ENCODE results near the gene ADAMTS9. TPM values are rescaled to one million over a fixed set of nuclear protein-coding genes. Genes with fewer than 3 reads are reported as not detected.

Gene ADAMTS9
- total and polyA plus RNA-seq, 2 of the 13 experiments (the other 11 are each of a cell fraction or from before 2014, with no cell fraction given) = 0.02 to 0.09 TPM

DNA sequence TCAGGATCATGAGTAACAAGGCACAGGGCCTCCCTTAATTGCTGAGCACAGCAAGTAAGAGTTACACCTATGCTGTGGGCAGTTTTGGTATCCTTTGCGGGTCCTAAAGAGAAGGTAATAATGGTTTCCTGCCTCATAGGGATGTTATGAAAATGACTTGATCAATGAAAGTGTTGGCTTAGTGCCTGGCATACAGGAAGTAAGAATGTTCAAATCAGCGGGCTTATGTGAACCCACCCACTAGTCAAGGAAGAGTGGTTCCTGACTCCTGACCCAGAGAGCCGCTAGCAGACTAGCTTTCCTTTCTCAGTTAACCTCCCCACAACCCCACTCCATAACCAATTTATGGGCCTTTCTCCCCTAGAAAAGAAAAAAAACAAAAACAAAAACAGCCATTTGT is 5.2 kb upstream of the ADAMTS9 start:
- H3K27ac ChIP-seq (ENCODE audit: extremely low read length, insufficient read depth, low read length) = no peak overlapping the region
- ChIA-PET CTCF (ENCODE audit: low intra/inter-chr PET ratio, low total read pairs) (no interaction called here), POLR2A (no interaction called here)
- no peaks in the 10 kb centered on the region for H3K79me2 ChIP-seq (ENCODE audit: insufficient read depth, low read length)
- 54% methylated on average over 3 of the region's 3 CpGs for WGBS (ENCODE audit: low lambda C conversion rate)
- no peak overlapping the region for H3K4me2 ChIP-seq (ENCODE audit: low read depth, low read length)
- no peaks in the 10 kb centered on the region for H3K9me3 ChIP-seq (ENCODE audit: low read length)
- H2AFZ ChIP-seq (ENCODE audit: low read length) = no peak overlapping the region
- H3K36me3 ChIP-seq (replicated peaks in 1 of 2; ENCODE audit: control insufficient read depth in 1 of 2, insufficient read depth in 2 of 2, low read length in 2 of 2) = no peaks in the 10 kb centered on the region
- intact Hi-C loops (cut with micrococcal nuclease; ENCODE audit: unreplicated experiment) = no loop called here
- no peaks in the 10 kb centered on the region for H4K20me1 ChIP-seq (ENCODE audit: insufficient read depth, low read length)
- H3K4me3 ChIP-seq (replicated peaks in 1 of 3; ENCODE audit: insufficient read depth in 1 of 3, low read depth in 2 of 3, low read length in 3 of 3) = no peak overlapping the region
- in situ Hi-C loops (cut with HindIII; ENCODE audit: extremely low pct_ligation_motif_present, low pct_unique_long_range_greater_than_20kb) = no loop called here
- FAIRE-seq = no peak
- TF ChIP-seq MAFK (conservative IDR thresholded peaks at IDR 0.05 in 1 of 2, IDR thresholded peaks at IDR 0.05 in 1 of 2; ENCODE audit: low read length in 2 of 2) = 0 out of 4 replicates have a peak, but pooled peaks of 1 of the 2 experiments have one; percentile 20
- TF ChIP-seq BRD4 (CRISPR knock-in tag; IDR thresholded peaks at IDR 0.05) = no peak
- H3K9ac ChIP-seq (ENCODE audit: insufficient read depth, low read depth, low read length) = no peak overlapping the region
- 0 out of 2 replicates have a peak, but pooled peaks cover 7% of the 10 kb centered on the region for H3K4me1 ChIP-seq (ENCODE audit: insufficient read depth, low read length)
- BruUV-seq (replicated peaks) = no TSS peak
- no peak for ATAC-seq
- no peak for DNase-seq (ENCODE audit: low spot score)
- H3K27me3 ChIP-seq (ENCODE audit: control insufficient read depth in 1 of 2, insufficient read depth in 2 of 2, low read length in 2 of 2) = peaks cover 4 to 14% of the 10 kb centered on the region in 2 experiments; a peak in 4 of 5 replicates

GRCh38 chr3:64691051-64691450 is 3.3 kb upstream of the ADAMTS9 start:
- H2AFZ ChIP-seq (ENCODE audit: low read length) = no peak overlapping the region
- no peak overlapping the region for H3K4me2 ChIP-seq (ENCODE audit: low read depth, low read length)
- H3K79me2 ChIP-seq (ENCODE audit: insufficient read depth, low read length) = no peaks in the 10 kb centered on the region
- no peak overlapping the region for H3K9ac ChIP-seq (ENCODE audit: insufficient read depth, low read depth, low read length)
- no peak overlapping the region for H3K4me3 ChIP-seq (replicated peaks in 1 of 3; ENCODE audit: insufficient read depth in 1 of 3, low read depth in 2 of 3, low read length in 3 of 3)
- H3K36me3 ChIP-seq (replicated peaks in 1 of 2; ENCODE audit: control insufficient read depth in 1 of 2, insufficient read depth in 2 of 2, low read length in 2 of 2) = no peaks in the 10 kb centered on the region
- DNase-seq (ENCODE audit: low spot score) (no peak), ATAC-seq (no peak), FAIRE-seq (no peak)
- WGBS (ENCODE audit: low lambda C conversion rate) = 27% methylated on average over 3 of the region's 3 CpGs
- intact Hi-C loops (cut with micrococcal nuclease; ENCODE audit: unreplicated experiment) (no loop called here), in situ Hi-C loops (cut with HindIII; ENCODE audit: extremely low pct_ligation_motif_present, low pct_unique_long_range_greater_than_20kb) (no loop called here)
- ChIA-PET CTCF (ENCODE audit: low intra/inter-chr PET ratio, low total read pairs) (no interaction called here), POLR2A (no interaction called here)
- no TSS peak for BruUV-seq (replicated peaks)
- TF ChIP-seq, protein P1, sequence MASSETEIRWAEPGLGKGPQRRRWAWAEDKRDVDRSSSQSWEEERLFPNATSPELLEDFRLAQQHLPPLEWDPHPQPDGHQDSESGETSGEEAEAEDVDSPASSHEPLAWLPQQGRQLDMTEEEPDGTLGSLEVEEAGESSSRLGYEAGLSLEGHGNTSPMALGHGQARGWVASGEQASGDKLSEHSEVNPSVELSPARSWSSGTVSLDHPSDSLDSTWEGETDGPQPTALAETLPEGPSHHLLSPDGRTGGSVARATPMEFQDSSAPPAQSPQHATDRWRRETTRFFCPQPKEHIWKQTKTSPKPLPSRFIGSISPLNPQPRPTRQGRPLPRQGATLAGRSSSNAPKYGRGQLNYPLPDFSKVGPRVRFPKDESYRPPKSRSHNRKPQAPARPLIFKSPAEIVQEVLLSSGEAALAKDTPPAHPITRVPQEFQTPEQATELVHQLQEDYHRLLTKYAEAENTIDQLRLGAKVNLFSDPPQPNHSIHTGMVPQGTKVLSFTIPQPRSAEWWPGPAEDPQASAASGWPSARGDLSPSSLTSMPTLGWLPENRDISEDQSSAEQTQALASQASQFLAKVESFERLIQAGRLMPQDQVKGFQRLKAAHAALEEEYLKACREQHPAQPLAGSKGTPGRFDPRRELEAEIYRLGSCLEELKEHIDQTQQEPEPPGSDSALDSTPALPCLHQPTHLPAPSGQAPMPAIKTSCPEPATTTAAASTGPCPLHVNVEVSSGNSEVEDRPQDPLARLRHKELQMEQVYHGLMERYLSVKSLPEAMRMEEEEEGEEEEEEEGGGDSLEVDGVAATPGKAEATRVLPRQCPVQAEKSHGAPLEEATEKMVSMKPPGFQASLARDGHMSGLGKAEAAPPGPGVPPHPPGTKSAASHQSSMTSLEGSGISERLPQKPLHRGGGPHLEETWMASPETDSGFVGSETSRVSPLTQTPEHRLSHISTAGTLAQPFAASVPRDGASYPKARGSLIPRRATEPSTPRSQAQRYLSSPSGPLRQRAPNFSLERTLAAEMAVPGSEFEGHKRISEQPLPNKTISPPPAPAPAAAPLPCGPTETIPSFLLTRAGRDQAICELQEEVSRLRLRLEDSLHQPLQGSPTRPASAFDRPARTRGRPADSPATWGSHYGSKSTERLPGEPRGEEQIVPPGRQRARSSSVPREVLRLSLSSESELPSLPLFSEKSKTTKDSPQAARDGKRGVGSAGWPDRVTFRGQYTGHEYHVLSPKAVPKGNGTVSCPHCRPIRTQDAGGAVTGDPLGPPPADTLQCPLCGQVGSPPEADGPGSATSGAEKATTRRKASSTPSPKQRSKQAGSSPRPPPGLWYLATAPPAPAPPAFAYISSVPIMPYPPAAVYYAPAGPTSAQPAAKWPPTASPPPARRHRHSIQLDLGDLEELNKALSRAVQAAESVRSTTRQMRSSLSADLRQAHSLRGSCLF (CRISPR knock-in tag; IDR thresholded peaks at IDR 0.05; ENCODE audit: borderline replicate concordance) = no peak
- TF ChIP-seq CREB1 (IDR thresholded peaks at IDR 0.05) (peak; percentile 82), CREB1 (CRISPR knock-in tag; IDR thresholded peaks at IDR 0.05) (no peak), ATF7 (IDR thresholded peaks at IDR 0.05) (peak; percentile 35; the same call in 1 of the 2 replicates), ATF7 (CRISPR knock-in tag; IDR thresholded peaks at IDR 0.05) (no peak)
- no peak overlapping the region for H3K27ac ChIP-seq (ENCODE audit: extremely low read length, insufficient read depth, low read length)
- no peaks in the 10 kb centered on the region for H3K9me3 ChIP-seq (ENCODE audit: low read length)
- peaks cover 5 to 28% of the 10 kb centered on the region in 2 experiments; a peak in 4 of 5 replicates for H3K27me3 ChIP-seq (ENCODE audit: control insufficient read depth in 1 of 2, insufficient read depth in 2 of 2, low read length in 2 of 2)
- H3K4me1 ChIP-seq (ENCODE audit: insufficient read depth, low read length) = 0 out of 2 replicates have a peak, but pooled peaks cover 17% of the 10 kb centered on the region
- H4K20me1 ChIP-seq (ENCODE audit: insufficient read depth, low read length) = no peaks in the 10 kb centered on the region
